SK-N-SH (cell line): ENCODE data around the gene VCAM1.

Experiments used
- EP300 ChIP-seq, 2 experiments: IDR thresholded peaks; 2 replicates each; pipeline versions ENCODE4 v1.4.0 to v1.6.1; 2012; ENCODE audit warnings: borderline replicate concordance in 1 of 2, low read depth in 1 of 2, low read length in 1 of 2
- EZH2phosphoT487 ChIP-seq: fragments of 200-600 bp; sonication (generic); IDR thresholded peaks from 2 replicates; pipeline ENCODE4 v1.6.1; 2017; ENCODE audit warnings: low read depth, mixed run types, mild to moderate bottlenecking, antibody characterized with exemption, moderate library complexity, borderline replicate concordance
- GABPA ChIP-seq: IDR thresholded peaks from 2 replicates; pipeline ENCODE4 v1.4.0; 2012; ENCODE audit warnings: low read depth, mild to moderate bottlenecking
- POLR2AphosphoS5 ChIP-seq: IDR thresholded peaks from 2 replicates; pipeline ENCODE4 v1.6.1; 2012; ENCODE audit warnings: low read depth, low read length
- RCOR1 ChIP-seq: fragments of 150-350 bp; IDR thresholded peaks from 2 replicates; pipeline ENCODE4 v1.6.1; 2017; ENCODE audit warnings: antibody characterized with exemption, low read length
- REST ChIP-seq: IDR thresholded peaks from 2 replicates; pipeline ENCODE4 v1.6.1; 2012; ENCODE audit warnings: mild to moderate bottlenecking, low read depth, low read length, moderate library complexity
- SMC3 ChIP-seq: IDR thresholded peaks from 2 replicates; pipeline ENCODE4 v1.6.1; 2012; ENCODE audit warnings: low read depth, low read length, improper control_type of control experiment
- ZBTB33 ChIP-seq: IDR thresholded peaks from 2 replicates; pipeline ENCODE4 v1.4.0; 2012; ENCODE audit warnings: low read depth, borderline replicate concordance
- TF ChIP-seq, protein P1 (sequence below): fragments of 200-600 bp; sonication (generic); IDR thresholded peaks from 2 replicates; pipeline ENCODE4 v1.6.1; 2017; ENCODE audit warnings: antibody characterized with exemption, mild to moderate bottlenecking, moderate library complexity
- TF ChIP-seq, protein P2 (sequence below): fragments of 150-350 bp; IDR thresholded peaks from 2 replicates; pipeline ENCODE4 v1.6.1; 2017; ENCODE audit warnings: antibody characterized with exemption, low read length, low read depth, borderline replicate concordance
- TF ChIP-seq, protein P3 (sequence below): fragments of 150-350 bp; IDR thresholded peaks from 2 replicates; pipeline ENCODE4 v1.6.1; 2016; ENCODE audit warnings: mild to moderate bottlenecking, low read depth, low read length

- TF ChIP-seq REST (no peak), EP300 (IDR thresholded peaks at IDR 0.05; ENCODE audit: borderline replicate concordance in 1 of 2, low read depth in 1 of 2, low read length in 1 of 2) (no peak), ZBTB33 (no peak), POLR2AphosphoS5 (no peak), SMC3 (no peak), EZH2phosphoT487 (no peak), RCOR1 (no peak), GABPA (no peak)
- TF ChIP-seq, protein P1, sequence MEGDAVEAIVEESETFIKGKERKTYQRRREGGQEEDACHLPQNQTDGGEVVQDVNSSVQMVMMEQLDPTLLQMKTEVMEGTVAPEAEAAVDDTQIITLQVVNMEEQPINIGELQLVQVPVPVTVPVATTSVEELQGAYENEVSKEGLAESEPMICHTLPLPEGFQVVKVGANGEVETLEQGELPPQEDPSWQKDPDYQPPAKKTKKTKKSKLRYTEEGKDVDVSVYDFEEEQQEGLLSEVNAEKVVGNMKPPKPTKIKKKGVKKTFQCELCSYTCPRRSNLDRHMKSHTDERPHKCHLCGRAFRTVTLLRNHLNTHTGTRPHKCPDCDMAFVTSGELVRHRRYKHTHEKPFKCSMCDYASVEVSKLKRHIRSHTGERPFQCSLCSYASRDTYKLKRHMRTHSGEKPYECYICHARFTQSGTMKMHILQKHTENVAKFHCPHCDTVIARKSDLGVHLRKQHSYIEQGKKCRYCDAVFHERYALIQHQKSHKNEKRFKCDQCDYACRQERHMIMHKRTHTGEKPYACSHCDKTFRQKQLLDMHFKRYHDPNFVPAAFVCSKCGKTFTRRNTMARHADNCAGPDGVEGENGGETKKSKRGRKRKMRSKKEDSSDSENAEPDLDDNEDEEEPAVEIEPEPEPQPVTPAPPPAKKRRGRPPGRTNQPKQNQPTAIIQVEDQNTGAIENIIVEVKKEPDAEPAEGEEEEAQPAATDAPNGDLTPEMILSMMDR, result no peak
- TF ChIP-seq, protein P2, sequence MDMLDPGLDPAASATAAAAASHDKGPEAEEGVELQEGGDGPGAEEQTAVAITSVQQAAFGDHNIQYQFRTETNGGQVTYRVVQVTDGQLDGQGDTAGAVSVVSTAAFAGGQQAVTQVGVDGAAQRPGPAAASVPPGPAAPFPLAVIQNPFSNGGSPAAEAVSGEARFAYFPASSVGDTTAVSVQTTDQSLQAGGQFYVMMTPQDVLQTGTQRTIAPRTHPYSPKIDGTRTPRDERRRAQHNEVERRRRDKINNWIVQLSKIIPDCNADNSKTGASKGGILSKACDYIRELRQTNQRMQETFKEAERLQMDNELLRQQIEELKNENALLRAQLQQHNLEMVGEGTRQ, result no peak
- TF ChIP-seq, protein P3, sequence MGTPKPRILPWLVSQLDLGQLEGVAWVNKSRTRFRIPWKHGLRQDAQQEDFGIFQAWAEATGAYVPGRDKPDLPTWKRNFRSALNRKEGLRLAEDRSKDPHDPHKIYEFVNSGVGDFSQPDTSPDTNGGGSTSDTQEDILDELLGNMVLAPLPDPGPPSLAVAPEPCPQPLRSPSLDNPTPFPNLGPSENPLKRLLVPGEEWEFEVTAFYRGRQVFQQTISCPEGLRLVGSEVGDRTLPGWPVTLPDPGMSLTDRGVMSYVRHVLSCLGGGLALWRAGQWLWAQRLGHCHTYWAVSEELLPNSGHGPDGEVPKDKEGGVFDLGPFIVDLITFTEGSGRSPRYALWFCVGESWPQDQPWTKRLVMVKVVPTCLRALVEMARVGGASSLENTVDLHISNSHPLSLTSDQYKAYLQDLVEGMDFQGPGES, result no peak
Measured at GRCh38 chr1:100731309-100731708, 11.8 kb downstream of the VCAM1 start.
